ENCODE data around the gene MPRIP. TPM values are rescaled to one million over a fixed set of nuclear protein-coding genes. Genes with fewer than 3 reads are reported as not detected.

The MPRIP gene
- total RNA-seq, 2 donors from 2014 or later, result 147 to 269 TPM

DNA sequence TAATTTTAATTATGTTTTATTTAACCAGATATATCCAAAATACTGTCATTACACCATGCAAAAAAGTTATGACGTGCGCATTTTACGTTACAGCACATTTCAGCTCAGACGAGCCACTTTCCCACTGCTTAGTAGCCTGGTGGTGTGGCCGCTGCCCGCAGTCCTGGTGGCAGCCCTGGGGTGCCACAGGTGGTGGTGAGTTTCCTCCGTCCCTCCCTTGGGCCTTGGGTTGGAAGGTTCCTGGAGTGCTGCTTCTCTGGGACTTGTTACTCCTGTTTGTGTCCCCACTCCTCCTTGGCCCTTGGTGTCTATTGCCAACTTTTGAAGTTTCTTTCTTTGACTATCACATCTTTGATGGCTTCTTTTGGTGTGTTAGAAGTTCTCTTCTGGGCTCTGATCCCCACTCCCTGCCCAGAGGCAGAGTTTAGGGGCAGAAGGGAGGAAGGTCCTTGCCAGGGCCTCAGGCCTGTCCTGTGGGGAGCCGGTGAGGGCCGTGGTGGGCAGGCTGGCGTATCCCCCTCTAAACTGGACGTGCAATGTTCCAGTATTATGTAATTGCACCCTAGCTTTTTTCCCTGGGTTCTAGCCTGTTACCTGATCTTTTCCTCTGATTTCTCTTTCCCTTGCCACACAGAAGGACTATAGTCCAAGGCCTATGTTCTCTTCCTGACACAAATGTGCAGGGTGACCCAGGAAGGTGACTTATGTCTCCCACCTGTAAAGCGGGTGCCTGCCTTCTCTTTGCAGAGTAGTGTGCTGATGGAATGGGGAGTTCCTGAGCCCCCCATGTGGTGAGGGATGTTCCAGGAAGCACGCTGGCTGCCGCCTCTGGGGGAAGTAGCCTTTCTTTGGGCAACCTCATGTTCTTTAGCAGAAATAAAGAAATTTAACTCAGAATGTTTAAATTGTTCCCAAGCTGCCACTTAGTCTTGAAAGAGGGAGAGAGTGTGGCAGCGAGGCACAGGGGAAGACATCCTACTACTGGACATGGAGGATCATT is 8.4 kb downstream of the MPRIP start:
- H3K4me1 ChIP-seq, result peaks cover 86% of the 10 kb centered on the region
- H3K27me3 ChIP-seq, result no peaks in the 10 kb centered on the region
- 89 to 91% methylated on average over 15 of the region's 15 CpGs for WGBS, 2 donors
- ATAC-seq, result no peak
- intact Hi-C loops (cut with DNase I), result no loop called here
- TF ChIP-seq, protein P1, sequence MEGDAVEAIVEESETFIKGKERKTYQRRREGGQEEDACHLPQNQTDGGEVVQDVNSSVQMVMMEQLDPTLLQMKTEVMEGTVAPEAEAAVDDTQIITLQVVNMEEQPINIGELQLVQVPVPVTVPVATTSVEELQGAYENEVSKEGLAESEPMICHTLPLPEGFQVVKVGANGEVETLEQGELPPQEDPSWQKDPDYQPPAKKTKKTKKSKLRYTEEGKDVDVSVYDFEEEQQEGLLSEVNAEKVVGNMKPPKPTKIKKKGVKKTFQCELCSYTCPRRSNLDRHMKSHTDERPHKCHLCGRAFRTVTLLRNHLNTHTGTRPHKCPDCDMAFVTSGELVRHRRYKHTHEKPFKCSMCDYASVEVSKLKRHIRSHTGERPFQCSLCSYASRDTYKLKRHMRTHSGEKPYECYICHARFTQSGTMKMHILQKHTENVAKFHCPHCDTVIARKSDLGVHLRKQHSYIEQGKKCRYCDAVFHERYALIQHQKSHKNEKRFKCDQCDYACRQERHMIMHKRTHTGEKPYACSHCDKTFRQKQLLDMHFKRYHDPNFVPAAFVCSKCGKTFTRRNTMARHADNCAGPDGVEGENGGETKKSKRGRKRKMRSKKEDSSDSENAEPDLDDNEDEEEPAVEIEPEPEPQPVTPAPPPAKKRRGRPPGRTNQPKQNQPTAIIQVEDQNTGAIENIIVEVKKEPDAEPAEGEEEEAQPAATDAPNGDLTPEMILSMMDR (IDR thresholded peaks at IDR 0.05), result no peak
- no peak for TF ChIP-seq POLR2A (IDR thresholded peaks at IDR 0.05)
- peak in 1 of 4 donors; percentile 8 for DNase-seq
- H3K9me3 ChIP-seq, result no peaks in the 10 kb centered on the region
- H3K36me3 ChIP-seq (replicated peaks in 1 of 2; ENCODE audit: insufficient read depth in 1 of 2, low read depth in 2 of 2), result no peaks in the 10 kb centered on the region
- no peak overlapping the region for H3K4me3 ChIP-seq
- peak overlapping the region in 2 of 4 donors; percentile 68 to 83 for H3K27ac ChIP-seq

- Histone ChIP-seq H3K9me3 (no peaks in the 10 kb centered on the region), H3K36me3 (replicated peaks in 1 of 2; ENCODE audit: insufficient read depth in 1 of 2, low read depth in 2 of 2) (no peaks in the 10 kb centered on the region), H3K27ac (peak overlapping the region; percentile 42 to 83 (median 66)), H3K4me1 (peaks cover 86% of the 10 kb centered on the region), H3K4me3 (no peak overlapping the region), H3K27me3 (no peaks in the 10 kb centered on the region)
- TF ChIP-seq POLR2A (IDR thresholded peaks at IDR 0.05), result no peak
- TF ChIP-seq, protein P1 (IDR thresholded peaks at IDR 0.05), result no peak
- intact Hi-C loops (cut with DNase I), result no loop called here
- ATAC-seq, result no peak
- DNase-seq, result peak in 1 of 4 donors; percentile 7
- 87 to 92% methylated on average over 6 of the region's 6 CpGs for WGBS, 2 donors
These were observed 9.1 kb downstream of the MPRIP start for GRCh38 chr17:17051380-17051779.

DNA sequence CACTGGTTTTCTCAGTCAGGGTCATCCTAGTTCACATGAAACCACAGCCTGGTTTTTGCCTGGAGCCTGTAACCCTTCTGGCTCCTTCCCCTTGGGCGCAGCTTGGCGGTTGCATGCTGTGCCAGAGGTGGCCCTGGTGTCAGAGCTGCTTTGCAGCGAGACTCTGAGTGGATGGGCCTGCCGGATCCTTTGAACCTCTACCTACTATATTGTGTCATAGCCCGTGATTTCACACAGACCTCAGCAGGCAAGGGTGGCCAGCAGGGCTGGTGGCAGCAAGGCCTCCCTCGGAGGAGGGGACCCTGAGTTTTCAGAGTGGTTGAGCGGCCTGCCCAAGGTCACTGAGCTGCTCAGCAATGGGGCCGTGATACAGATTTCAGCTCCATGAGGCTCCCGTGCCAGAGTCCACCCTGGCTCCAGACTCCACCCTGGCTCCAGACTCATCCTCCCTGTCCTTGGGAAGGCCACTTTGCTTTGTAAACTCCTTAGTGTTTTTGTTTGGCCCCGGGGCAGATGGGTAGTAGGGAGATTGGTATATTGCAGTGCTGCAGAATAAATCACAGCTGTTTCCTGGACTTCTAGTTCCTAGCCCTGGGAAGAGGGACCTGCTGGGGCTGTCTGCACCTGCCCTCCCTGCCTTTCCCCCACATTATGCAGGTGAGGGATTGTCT is 9.7 kb downstream of the MPRIP start:
- ATAC-seq, result peak; percentile 31
- H3K27ac ChIP-seq, result peak overlapping the region; percentile 42 to 83 (median 66)
- no peaks in the 10 kb centered on the region for H3K36me3 ChIP-seq (replicated peaks in 1 of 2; ENCODE audit: insufficient read depth in 1 of 2, low read depth in 2 of 2)
- H3K9me3 ChIP-seq, result no peaks in the 10 kb centered on the region
- WGBS, 2 donors, result 25 to 30% methylated on average over 9 to 10 of the region's 10 CpGs
- peak; percentile 36 to 56 (median 50) for DNase-seq
- no peaks in the 10 kb centered on the region for H3K27me3 ChIP-seq
- TF ChIP-seq, protein P1 (IDR thresholded peaks at IDR 0.05), result no peak
- no peak for TF ChIP-seq POLR2A (IDR thresholded peaks at IDR 0.05)
- intact Hi-C loops (cut with DNase I), result no loop called here
- H3K4me1 ChIP-seq, result peaks cover 87% of the 10 kb centered on the region
- no peak overlapping the region for H3K4me3 ChIP-seq

GRCh38 chr17:17052462-17053221 is 10.4 kb downstream of the MPRIP start:
- peak in 1 of 4 donors; percentile 12 for DNase-seq
- no peaks in the 10 kb centered on the region for H3K9me3 ChIP-seq
- intact Hi-C loops (cut with DNase I), result no loop called here
- no peaks in the 10 kb centered on the region for H3K27me3 ChIP-seq
- no peak overlapping the region for H3K4me3 ChIP-seq
- TF ChIP-seq, protein P1 (IDR thresholded peaks at IDR 0.05), result no peak
- no peak for TF ChIP-seq POLR2A (IDR thresholded peaks at IDR 0.05)
- peaks cover 87% of the 10 kb centered on the region for H3K4me1 ChIP-seq
- H3K27ac ChIP-seq, result peak overlapping the region; percentile 42 to 83 (median 66)
- 27 to 28% methylated on average over 13 of the region's 14 CpGs for WGBS, 2 donors
- peak; percentile 34 for ATAC-seq
- no peaks in the 10 kb centered on the region for H3K36me3 ChIP-seq (replicated peaks in 1 of 2; ENCODE audit: insufficient read depth in 1 of 2, low read depth in 2 of 2)

Measured in body of pancreas (tissue), 4 donors.